Uterus (tissue), 2 donors: ENCODE data around the gene AP3D1.

Source experiments
- POLR2A ChIP-seq, 2 donors: fragments of 450-650 bp; IDR thresholded peaks; one replicate each; pipeline ENCODE4 v1.6.1; 2016; ENCODE audit warnings: antibody characterized with exemption in 2 of 2, mild to moderate bottlenecking in 1 of 2, moderate library complexity in 1 of 2
- TF ChIP-seq, protein P1 (sequence below), 4 experiments: fragments of 200-600 bp in 2 of 4; fragments of 450-650 bp in 2 of 4; sonication (generic) in 2 of 4; IDR thresholded peaks; one replicate each; pipeline ENCODE4 v1.5.1; 2016 to 2019; ENCODE audit warnings: antibody characterized with exemption in 4 of 4, mild to moderate bottlenecking in 2 of 4, moderate library complexity in 1 of 4

DNA sequence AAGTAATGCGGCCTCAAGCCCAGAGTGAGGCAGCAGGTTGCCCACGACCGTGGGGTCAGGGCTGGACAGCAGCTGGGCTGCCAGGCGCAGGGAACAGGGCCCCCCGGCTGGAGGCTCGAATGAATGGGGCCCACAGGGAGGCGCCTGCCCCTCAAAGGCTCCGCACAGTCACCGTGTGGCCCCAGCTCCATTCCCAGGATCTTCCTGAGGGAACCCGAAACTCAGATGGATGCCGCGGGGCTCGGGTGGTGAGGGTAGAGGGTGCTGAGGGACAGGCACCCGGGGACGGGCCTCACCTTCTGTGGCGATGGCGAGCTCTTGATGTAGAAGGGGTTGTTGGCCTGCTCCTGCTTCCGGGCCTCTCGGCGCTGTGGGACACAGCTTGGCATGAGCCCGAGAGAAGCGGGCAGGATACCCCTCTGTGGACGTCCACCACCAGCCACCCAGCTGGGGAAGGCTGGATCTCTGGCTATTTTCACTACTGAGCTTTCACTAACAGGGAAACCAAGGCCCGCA lies 35.4 kb downstream of the AP3D1 start:
- TF ChIP-seq, protein P1, sequence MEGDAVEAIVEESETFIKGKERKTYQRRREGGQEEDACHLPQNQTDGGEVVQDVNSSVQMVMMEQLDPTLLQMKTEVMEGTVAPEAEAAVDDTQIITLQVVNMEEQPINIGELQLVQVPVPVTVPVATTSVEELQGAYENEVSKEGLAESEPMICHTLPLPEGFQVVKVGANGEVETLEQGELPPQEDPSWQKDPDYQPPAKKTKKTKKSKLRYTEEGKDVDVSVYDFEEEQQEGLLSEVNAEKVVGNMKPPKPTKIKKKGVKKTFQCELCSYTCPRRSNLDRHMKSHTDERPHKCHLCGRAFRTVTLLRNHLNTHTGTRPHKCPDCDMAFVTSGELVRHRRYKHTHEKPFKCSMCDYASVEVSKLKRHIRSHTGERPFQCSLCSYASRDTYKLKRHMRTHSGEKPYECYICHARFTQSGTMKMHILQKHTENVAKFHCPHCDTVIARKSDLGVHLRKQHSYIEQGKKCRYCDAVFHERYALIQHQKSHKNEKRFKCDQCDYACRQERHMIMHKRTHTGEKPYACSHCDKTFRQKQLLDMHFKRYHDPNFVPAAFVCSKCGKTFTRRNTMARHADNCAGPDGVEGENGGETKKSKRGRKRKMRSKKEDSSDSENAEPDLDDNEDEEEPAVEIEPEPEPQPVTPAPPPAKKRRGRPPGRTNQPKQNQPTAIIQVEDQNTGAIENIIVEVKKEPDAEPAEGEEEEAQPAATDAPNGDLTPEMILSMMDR (IDR thresholded peaks at IDR 0.05), result no peak
- no peak for TF ChIP-seq POLR2A (IDR thresholded peaks at IDR 0.05)
